PFSK-1 (cell line): ENCODE measurements around the gene NCOA1.

ENCODE experiments used
- FOXP2 ChIP-seq: optimal IDR thresholded peaks from 2 replicates; pipeline ENCODE3; 2011; ENCODE audit warnings: borderline replicate concordance, control low read depth, inconsistent platforms; ENCODE audit not compliant: insufficient read depth; ENCODE audit errors: extremely low read length, extremely low read depth
- POLR2AphosphoS5 ChIP-seq: IDR thresholded peaks from 2 replicates; pipeline ENCODE4 v1.6.1; 2012; ENCODE audit warnings: low read depth, mild to moderate bottlenecking, control low read depth, low read length, moderate library complexity
- SIN3A ChIP-seq: IDR thresholded peaks from 2 replicates; pipeline ENCODE4 v1.6.1; 2012; ENCODE audit warnings: mild to moderate bottlenecking, low read length, moderate library complexity, borderline replicate concordance; ENCODE audit not compliant: insufficient read depth
- TAF1 ChIP-seq: IDR thresholded peaks from 2 replicates; pipeline ENCODE4 v1.6.1; 2012; ENCODE audit warnings: low read length, control low read depth, borderline replicate concordance; ENCODE audit not compliant: insufficient read depth

DNA sequence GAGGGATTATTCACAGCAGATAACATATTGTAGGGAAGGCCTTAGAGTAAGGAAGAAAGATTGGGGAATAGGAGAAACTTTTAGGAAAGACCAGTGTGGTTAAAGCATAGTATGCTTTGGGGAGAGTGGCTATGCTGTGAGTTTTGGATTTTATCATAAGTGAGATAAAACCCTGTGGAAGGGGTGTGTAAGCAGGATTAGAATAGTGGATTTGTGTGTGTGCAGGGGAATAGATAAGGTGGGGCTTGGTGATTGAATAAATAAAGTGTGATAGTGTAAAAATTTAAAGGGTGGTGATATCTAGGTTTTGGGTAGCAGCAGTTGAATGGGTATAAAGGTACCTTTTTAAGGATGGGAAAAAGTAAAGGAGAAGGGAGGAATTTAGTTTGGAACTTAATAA is 137.7 kb downstream of the NCOA1 start:
- TF ChIP-seq POLR2AphosphoS5, result no peak
- TF ChIP-seq SIN3A, result no peak
- no peak for TF ChIP-seq FOXP2
- TF ChIP-seq TAF1, result no peak
